GM12891 (cell line): ENCODE data around the gene SLC25A21.

ENCODE experiments used
- POLR2A ChIP-seq: IDR thresholded peaks from 2 replicates; pipeline ENCODE4 v1.6.1; 2011; ENCODE audit warnings: low read depth, low read length, control low read depth
- POLR2AphosphoS5 ChIP-seq: IDR thresholded peaks from 2 replicates; pipeline ENCODE4 v1.6.1; 2011; ENCODE audit warnings: low read depth, low read length, control low read depth
- POU2F2 ChIP-seq: IDR thresholded peaks from 2 replicates; pipeline ENCODE4 v1.6.1; 2011; ENCODE audit warnings: low read depth, mild to moderate bottlenecking, control low read depth, low read length, moderate library complexity
- SPI1 ChIP-seq: IDR thresholded peaks from 2 replicates; pipeline ENCODE4 v1.6.1; 2011; ENCODE audit warnings: low read depth, low read length, control low read depth
- TAF1 ChIP-seq: IDR thresholded peaks from 2 replicates; pipeline ENCODE4 v1.6.1; 2011; ENCODE audit warnings: low read depth, low read length, control low read depth

GRCh38 chr14:37124614-37125013 is 47.8 kb downstream of the SLC25A21 start:
- TF ChIP-seq TAF1 = no peak
- TF ChIP-seq POLR2AphosphoS5 = no peak
- TF ChIP-seq POLR2A = no peak
- TF ChIP-seq SPI1 = no peak
- no peak for TF ChIP-seq POU2F2
